Caco-2 (cell line): ENCODE results near the gene ZCCHC3. TPM values are rescaled to one million over a fixed set of nuclear protein-coding genes. Genes with fewer than 3 reads are reported as not detected.

Experiments
- BruUV-seq: library from RNA; stranded (reverse); fragments of 400-500 nt; replicated peaks from 2 replicates; lab custom pipeline; 2021; lab: Mats Ljungman, UMichigan
- CTCF ChIA-PET: fragments of 300-600 bp; sonication (Branson Sonifier 250); formaldehyde crosslinking; loops from one replicate; lab custom pipeline; 2022; ENCODE audit warnings: antibody characterized with exemption; lab: Charles Lee
- POLR2A ChIA-PET: fragments of 300-600 bp; sonication (Branson Sonifier 250); formaldehyde crosslinking; loops from one replicate; lab custom pipeline; 2022; ENCODE audit warnings: antibody characterized with exemption; lab: Charles Lee
- DNase-seq, 2 experiments: peaks; one replicate each; pipeline versions ENCODE4 v3.0.0 to v3.0.0-alpha.2; 2020 to 2022
- H3K27me3 ChIP-seq: replicated peaks from 2 replicates; pipeline ENCODE4 v1.6.0; 2011; ENCODE audit warnings: low read length; ENCODE audit not compliant: control insufficient read depth, insufficient read depth
- H3K36me3 ChIP-seq: 2 replicates; pipeline ENCODE4 v1.5.1; 2011; ENCODE audit warnings: low read length; ENCODE audit not compliant: control insufficient read depth, insufficient read depth
- H3K4me1 ChIP-seq: fragments of 250-450 bp; sonication (Bioruptor Pico); 2 replicates; pipeline ENCODE4 v1.5.1; 2020; ENCODE audit warnings: mild to moderate bottlenecking
- H3K4me3 ChIP-seq: 2 replicates; pipeline ENCODE4 v1.5.1; 2011; ENCODE audit warnings: low read depth, mild to moderate bottlenecking, control low read depth, low read length
- H3K9me3 ChIP-seq: fragments of 250-450 bp; sonication (Bioruptor Pico); 2 replicates; pipeline ENCODE4 v1.5.1; 2020; ENCODE audit warnings: mild to moderate bottlenecking, moderate library complexity
- H3K27ac Mint-ChIP-seq: one replicate; pipeline ENCODE4 v1.8.0; 2022; ENCODE audit warnings: mixed read lengths; ENCODE audit not compliant: unreplicated experiment
- H3K27me3 Mint-ChIP-seq: one replicate; pipeline ENCODE4 v1.8.0; 2022; ENCODE audit warnings: mixed read lengths; ENCODE audit not compliant: insufficient read depth, unreplicated experiment
- H3K36me3 Mint-ChIP-seq: one replicate; pipeline ENCODE4 v1.8.0; 2022; ENCODE audit warnings: mild to moderate bottlenecking, mixed read lengths; ENCODE audit not compliant: insufficient read depth, unreplicated experiment
- H3K4me1 Mint-ChIP-seq: one replicate; pipeline ENCODE4 v1.8.0; 2022; ENCODE audit warnings: low read depth, mixed read lengths; ENCODE audit not compliant: unreplicated experiment
- H3K4me3 Mint-ChIP-seq: one replicate; pipeline ENCODE4 v1.8.0; 2022; ENCODE audit warnings: mild to moderate bottlenecking, moderate library complexity, mixed read lengths; ENCODE audit not compliant: unreplicated experiment
- H3K9me3 Mint-ChIP-seq: one replicate; pipeline ENCODE4 v1.8.0; 2022; ENCODE audit warnings: mixed read lengths; ENCODE audit not compliant: unreplicated experiment
- CTCF ChIP-seq, 2 experiments: fragments of 200-600 bp in 1 of 2; IDR thresholded peaks; 1 replicate in 1 of 2; 2 replicates in 1 of 2; pipeline versions ENCODE4 v1.5.1 to v1.8.0; 2011 to 2022; ENCODE audit warnings: antibody characterized with exemption in 1 of 2, control low read depth in 1 of 2, inconsistent platforms in 1 of 2, low read depth in 1 of 2, low read length in 1 of 2, mild to moderate bottlenecking in 1 of 2, moderate library complexity in 1 of 2; ENCODE audit not compliant: insufficient read depth in 1 of 2, severe bottlenecking in 1 of 2, unreplicated experiment in 1 of 2
- intact Hi-C: fragments of 100-400 bp; cut with micrococcal nuclease; formaldehyde crosslinking; loops from one replicate; pipeline ENCODE4 v1.10.0; 2022; ENCODE audit not compliant: unreplicated experiment
- total RNA-seq: library from RNA; stranded (reverse); gene quantifications from 2 replicates; pipeline ENCODE4 v1.2.3, GENCODE V29; 2022

Gene ZCCHC3
- total RNA-seq, 1 experiment from 2014 or later, result 37.2 TPM

- H3K27me3 Mint-ChIP-seq, result no peaks in the 10 kb centered on the region
Observed at GRCh38 chr20:271069-271468, 26.3 kb upstream of the ZCCHC3 start.

GRCh38 chr20:271528-271927 lies 25.8 kb upstream of the ZCCHC3 start:
- CTCF ChIA-PET, result no interaction called here
- peak in 1 of 2 experiments; percentile 7 for DNase-seq
- no peak overlapping the region for H3K4me3 Mint-ChIP-seq
- no peak overlapping the region for H3K4me3 ChIP-seq
- peaks cover 14% of the 10 kb centered on the region for H3K36me3 Mint-ChIP-seq
- H3K9me3 Mint-ChIP-seq, result no peaks in the 10 kb centered on the region
- no peak overlapping the region for H3K27ac Mint-ChIP-seq
- no TSS peak for BruUV-seq
- H3K36me3 ChIP-seq, result peaks cover 2% of the 10 kb centered on the region
- H3K4me1 ChIP-seq, result no peaks in the 10 kb centered on the region
- H3K4me1 Mint-ChIP-seq, result no peaks in the 10 kb centered on the region
- H3K9me3 ChIP-seq, result no peaks in the 10 kb centered on the region
- H3K27me3 ChIP-seq, result no peaks in the 10 kb centered on the region
- TF ChIP-seq CTCF (IDR thresholded peaks at IDR 0.05; ENCODE audit: insufficient read depth in 1 of 2, low read depth in 1 of 2, low read length in 1 of 2, severe bottlenecking in 1 of 2, unreplicated experiment in 1 of 2), result no peak
- no peaks in the 10 kb centered on the region for H3K27me3 Mint-ChIP-seq
- intact Hi-C loops, result no loop called here
- POLR2A ChIA-PET, result no interaction called here

More at GRCh38 chr20:271069-271468, 26.3 kb upstream of the ZCCHC3 start:
- Histone ChIP-seq H3K36me3 (peaks cover 2% of the 10 kb centered on the region), H3K27me3 (no peaks in the 10 kb centered on the region), H3K4me3 (no peak overlapping the region), H3K4me1 (peaks cover 4% of the 10 kb centered on the region; the same call in 1 of the 2 replicates), H3K9me3 (no peaks in the 10 kb centered on the region)
- POLR2A ChIA-PET, result no interaction called here
- H3K36me3 Mint-ChIP-seq, result peaks cover 14% of the 10 kb centered on the region
- no peaks in the 10 kb centered on the region for H3K4me1 Mint-ChIP-seq
- H3K9me3 Mint-ChIP-seq, result no peaks in the 10 kb centered on the region
- CTCF ChIA-PET, result no interaction called here
- DNase-seq, result peak in 1 of 2 experiments; percentile 15
- no peak for TF ChIP-seq CTCF (IDR thresholded peaks at IDR 0.05; ENCODE audit: insufficient read depth in 1 of 2, low read depth in 1 of 2, low read length in 1 of 2, severe bottlenecking in 1 of 2, unreplicated experiment in 1 of 2)
- intact Hi-C loops, result no loop called here
- BruUV-seq, result no TSS peak
- no peak overlapping the region for H3K4me3 Mint-ChIP-seq
- no peak overlapping the region for H3K27ac Mint-ChIP-seq

- Histone ChIP-seq H3K36me3 (peaks cover 2% of the 10 kb centered on the region), H3K4me3 (no peak overlapping the region), H3K9me3 (no peaks in the 10 kb centered on the region), H3K27me3 (no peaks in the 10 kb centered on the region), H3K4me1 (no peaks in the 10 kb centered on the region)
- ChIA-PET POLR2A (no interaction called here), CTCF (no interaction called here)
- no peak overlapping the region for H3K27ac Mint-ChIP-seq
- peaks cover 7% of the 10 kb centered on the region for H3K36me3 Mint-ChIP-seq
- intact Hi-C loops, result no loop called here
- H3K4me3 Mint-ChIP-seq, result no peak overlapping the region
- BruUV-seq, result no TSS peak
- no peaks in the 10 kb centered on the region for H3K4me1 Mint-ChIP-seq
- TF ChIP-seq CTCF (IDR thresholded peaks at IDR 0.05; ENCODE audit: insufficient read depth in 1 of 2, low read depth in 1 of 2, low read length in 1 of 2, severe bottlenecking in 1 of 2, unreplicated experiment in 1 of 2), result no peak
- H3K9me3 Mint-ChIP-seq, result no peaks in the 10 kb centered on the region
- no peak for DNase-seq
- H3K27me3 Mint-ChIP-seq, result no peaks in the 10 kb centered on the region
Observed at GRCh38 chr20:272718-273117, 24.7 kb upstream of the ZCCHC3 start.
